ENCODE measurements around the gene LOX. TPM values are rescaled to one million over a fixed set of nuclear protein-coding genes. Genes with fewer than 3 reads are reported as not detected.

Gene LOX
- total and polyA plus RNA-seq, 3 donors from 2014 or later, result 2.4 to 11.9 (median 6.4) TPM

DNA sequence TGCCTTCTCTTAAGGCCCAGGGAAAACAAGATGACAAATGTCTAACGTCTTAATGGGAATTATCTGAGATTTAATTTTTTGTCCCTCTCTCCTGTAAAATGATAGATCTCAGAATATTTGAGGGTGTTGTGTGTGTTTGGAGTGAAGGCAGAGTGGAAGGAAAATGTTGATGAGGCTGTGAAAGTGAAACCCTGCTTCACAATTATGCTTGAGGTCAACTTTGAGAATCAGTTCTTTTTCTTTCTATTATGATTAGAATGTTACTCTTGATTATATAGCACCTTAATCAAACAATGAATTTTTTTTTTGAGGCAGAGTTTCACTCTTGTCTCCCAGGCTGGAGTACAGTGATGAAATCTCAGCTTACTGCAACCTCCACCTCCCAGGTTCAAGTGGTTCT lies 5.5 kb upstream of the LOX start:
- Histone ChIP-seq H3K4me3 (no peak overlapping the region), H3K27ac (no peak overlapping the region), H3K4me1 (no peaks in the 10 kb centered on the region), H3K36me3 (ENCODE audit: low read depth, missing control alignments) (no peaks in the 10 kb centered on the region), H3K27me3 (no peaks in the 10 kb centered on the region), H3K9me3 (no peaks in the 10 kb centered on the region)
- TF ChIP-seq, protein P1, sequence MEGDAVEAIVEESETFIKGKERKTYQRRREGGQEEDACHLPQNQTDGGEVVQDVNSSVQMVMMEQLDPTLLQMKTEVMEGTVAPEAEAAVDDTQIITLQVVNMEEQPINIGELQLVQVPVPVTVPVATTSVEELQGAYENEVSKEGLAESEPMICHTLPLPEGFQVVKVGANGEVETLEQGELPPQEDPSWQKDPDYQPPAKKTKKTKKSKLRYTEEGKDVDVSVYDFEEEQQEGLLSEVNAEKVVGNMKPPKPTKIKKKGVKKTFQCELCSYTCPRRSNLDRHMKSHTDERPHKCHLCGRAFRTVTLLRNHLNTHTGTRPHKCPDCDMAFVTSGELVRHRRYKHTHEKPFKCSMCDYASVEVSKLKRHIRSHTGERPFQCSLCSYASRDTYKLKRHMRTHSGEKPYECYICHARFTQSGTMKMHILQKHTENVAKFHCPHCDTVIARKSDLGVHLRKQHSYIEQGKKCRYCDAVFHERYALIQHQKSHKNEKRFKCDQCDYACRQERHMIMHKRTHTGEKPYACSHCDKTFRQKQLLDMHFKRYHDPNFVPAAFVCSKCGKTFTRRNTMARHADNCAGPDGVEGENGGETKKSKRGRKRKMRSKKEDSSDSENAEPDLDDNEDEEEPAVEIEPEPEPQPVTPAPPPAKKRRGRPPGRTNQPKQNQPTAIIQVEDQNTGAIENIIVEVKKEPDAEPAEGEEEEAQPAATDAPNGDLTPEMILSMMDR (IDR thresholded peaks at IDR 0.05), result no peak
- TF ChIP-seq POLR2A (IDR thresholded peaks at IDR 0.05), result no peak
- 82 to 96% methylated on average over 1 of the region's 1 CpG for WGBS, 2 donors
- no peak for DNase-seq
- intact Hi-C loops (cut with DNase I; ENCODE audit: low total_unique reads), result no loop called here

DNA sequence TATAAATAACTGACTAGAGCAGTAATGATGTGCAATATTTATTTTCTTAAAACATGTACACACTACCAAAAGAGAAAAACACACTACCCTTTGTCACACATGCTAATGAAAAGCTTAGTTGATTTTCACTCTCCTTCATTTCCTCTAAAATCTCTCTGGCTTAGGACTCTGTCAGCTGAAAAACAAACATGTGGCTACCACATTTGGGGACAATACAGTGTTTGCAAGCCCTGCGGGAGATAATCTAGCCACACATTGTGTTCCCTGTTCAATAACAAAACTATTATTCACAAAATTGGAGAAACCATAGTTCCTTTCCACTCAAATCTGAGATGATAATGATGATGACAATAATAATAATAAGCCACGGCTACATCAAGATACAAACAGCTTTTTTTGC lies 3.5 kb upstream of the LOX start:
- no peaks in the 10 kb centered on the region for H3K36me3 ChIP-seq (ENCODE audit: low read depth, missing control alignments)
- H3K27me3 ChIP-seq, result no peaks in the 10 kb centered on the region
- no peak overlapping the region for H3K4me3 ChIP-seq
- no peak for DNase-seq
- 87 to 91% methylated on average over 2 of the region's 2 CpGs for WGBS, 2 donors
- no peaks in the 10 kb centered on the region for H3K4me1 ChIP-seq
- TF ChIP-seq, protein P1 (IDR thresholded peaks at IDR 0.05), result no peak
- intact Hi-C loops (cut with DNase I; ENCODE audit: low total_unique reads), result no loop called here
- no peak overlapping the region for H3K27ac ChIP-seq
- H3K9me3 ChIP-seq, result no peaks in the 10 kb centered on the region

DNA sequence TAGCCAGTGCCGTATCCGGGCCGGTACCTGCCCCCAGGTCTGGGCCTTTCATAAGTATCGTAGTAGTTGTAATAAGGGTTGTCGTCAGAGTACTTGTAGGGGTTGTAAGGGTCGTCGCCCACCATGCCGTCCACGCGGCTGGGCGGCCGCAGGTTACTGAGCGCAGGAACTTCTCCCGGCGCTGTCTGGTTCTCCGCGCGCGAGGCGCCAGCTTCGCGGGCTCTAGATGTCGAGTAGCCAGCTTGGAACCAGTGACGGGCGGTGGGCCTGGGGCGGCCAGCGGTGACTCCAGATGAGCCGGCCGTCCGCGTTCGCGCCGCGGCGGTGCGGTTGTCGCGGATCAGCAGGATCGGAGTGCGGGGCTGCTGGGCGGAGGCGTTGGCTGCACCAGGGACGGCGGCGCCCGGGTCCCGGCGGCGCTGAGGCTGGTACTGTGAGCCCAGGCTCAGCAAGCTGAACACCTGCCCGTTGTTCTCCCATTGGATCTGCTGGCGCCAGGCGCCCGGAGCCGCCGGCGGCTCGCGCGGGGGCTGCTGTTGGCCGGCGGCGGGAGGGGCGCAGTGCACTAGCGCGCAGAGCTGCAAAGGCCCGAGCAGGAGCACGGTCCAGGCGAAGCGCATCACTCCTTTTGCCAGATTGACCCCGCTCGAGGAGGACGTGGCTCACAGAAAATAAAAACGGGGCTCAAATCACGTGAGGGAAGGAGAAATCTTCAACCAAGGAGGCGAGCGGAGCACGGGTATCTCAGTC lies 518 bp downstream of the LOX start:
- Histone ChIP-seq H3K4me1 (no peaks in the 10 kb centered on the region), H3K27ac (peak overlapping the region; percentile 6 to 59), H3K36me3 (ENCODE audit: low read depth, missing control alignments) (no peaks in the 10 kb centered on the region), H3K9me3 (no peaks in the 10 kb centered on the region), H3K4me3 (peak overlapping the region; percentile 59 to 68), H3K27me3 (no peaks in the 10 kb centered on the region)
- TF ChIP-seq, protein P1 (IDR thresholded peaks at IDR 0.05), result no peak
- TF ChIP-seq POLR2A (IDR thresholded peaks at IDR 0.05), result no peak
- 0 to 1% methylated on average over 14 to 78 of the region's 78 CpGs for WGBS, 2 donors
- DNase-seq, result peak; percentile 33
- intact Hi-C loops (cut with DNase I; ENCODE audit: low total_unique reads), result no loop called here

DNA sequence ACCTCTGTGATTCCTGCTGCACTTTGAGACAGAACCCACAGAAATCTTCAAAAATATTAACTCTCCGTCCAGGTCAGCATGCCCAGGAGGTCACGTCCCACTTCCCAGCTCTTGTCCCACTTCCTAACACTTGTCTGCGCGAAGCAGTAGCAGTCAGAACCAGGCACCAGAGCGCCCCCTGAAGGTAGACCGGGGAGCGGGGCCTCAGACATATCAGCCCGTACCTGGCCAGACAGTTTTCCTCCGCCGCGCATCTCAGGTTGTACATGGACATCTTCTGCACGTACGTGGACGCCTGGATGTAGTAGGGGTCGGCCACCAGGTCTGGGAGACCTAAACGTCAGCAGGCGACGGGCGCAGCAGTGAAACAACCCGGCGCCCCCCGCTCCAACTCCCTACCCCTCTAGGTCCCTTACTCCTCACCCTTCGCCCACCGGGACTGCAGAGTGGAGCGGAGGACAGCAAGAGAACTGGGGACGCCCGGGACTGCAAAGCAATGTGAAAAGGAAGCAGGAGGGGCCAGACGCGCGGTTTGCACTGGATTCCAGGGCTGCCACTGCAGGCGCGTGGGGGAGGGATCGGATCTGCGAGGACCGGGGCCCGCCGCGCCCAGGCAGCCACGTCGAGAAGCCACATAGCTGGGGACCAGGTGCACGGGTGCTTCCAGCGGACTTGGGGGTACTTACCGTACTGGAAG lies 1.2 kb downstream of the LOX start:
- TF ChIP-seq, protein P1 (IDR thresholded peaks at IDR 0.05), result peak in 2 of 3 experiments; percentile 59 to 73
- no peak for TF ChIP-seq POLR2A (IDR thresholded peaks at IDR 0.05)
- Histone ChIP-seq H3K9me3 (no peaks in the 10 kb centered on the region), H3K36me3 (ENCODE audit: low read depth, missing control alignments) (no peaks in the 10 kb centered on the region), H3K27me3 (no peaks in the 10 kb centered on the region), H3K4me1 (no peaks in the 10 kb centered on the region), H3K4me3 (peak overlapping the region; percentile 59 to 68), H3K27ac (peak overlapping the region in 1 of 2 donors; percentile 59)
- whole genome bisulfite sequencing, 2 donors, result 1% methylated on average over 25 to 43 of the region's 43 CpGs
- intact Hi-C loops (cut with DNase I; ENCODE audit: low total_unique reads), result no loop called here
- DNase-seq, result peak; percentile 91

Data from testis (tissue), 3 donors.